Endodermal cell (in vitro differentiated cells): ENCODE results near the gene TMEM101. TPM values are rescaled to one million over a fixed set of nuclear protein-coding genes. Genes with fewer than 3 reads are reported as not detected.

ENCODE experiments used
- DNase-seq: peaks from one replicate; pipeline ENCODE4 v3.0.0-alpha.2; 2017
- H3K27ac ChIP-seq: 2 replicates; pipeline ENCODE4 v1.5.1; 2013; ENCODE audit warnings: mild to moderate bottlenecking, low read depth, low read length, moderate library complexity
- H3K27me3 ChIP-seq: 2 replicates; pipeline ENCODE4 v1.6.1; 2013; ENCODE audit warnings: mild to moderate bottlenecking, low read length, moderate library complexity; ENCODE audit not compliant: insufficient read depth, control insufficient read depth, poor library complexity, severe bottlenecking
- H3K36me3 ChIP-seq: 2 replicates; pipeline ENCODE4 v1.7.0; 2013; ENCODE audit warnings: mild to moderate bottlenecking, low read length, moderate library complexity; ENCODE audit not compliant: control insufficient read depth, insufficient read depth
- H3K4me1 ChIP-seq: one replicate; pipeline ENCODE4 v1.7.0; 2013; ENCODE audit warnings: low read length; ENCODE audit not compliant: control insufficient read depth, insufficient read depth
- H3K4me3 ChIP-seq: 2 replicates; pipeline ENCODE4 v1.5.1; 2013; ENCODE audit warnings: mild to moderate bottlenecking, low read length, moderate library complexity
- H3K9ac ChIP-seq: 2 replicates; pipeline ENCODE4 v1.6.1; 2013; ENCODE audit warnings: mild to moderate bottlenecking, low read length, moderate library complexity; ENCODE audit not compliant: poor library complexity, severe bottlenecking; ENCODE audit errors: extremely low read depth
- H3K9me3 ChIP-seq: 2 replicates; pipeline ENCODE4 v1.6.1; 2013; ENCODE audit warnings: mild to moderate bottlenecking, low read length, moderate library complexity; ENCODE audit not compliant: control insufficient read depth
- H3K27ac Mint-ChIP-seq: 2 replicates; pipeline ENCODE4 v1.8.0; 2020; ENCODE audit warnings: mixed read lengths
- H3K27me3 Mint-ChIP-seq: 2 replicates; pipeline ENCODE4 v1.8.0; 2021; ENCODE audit warnings: mild to moderate bottlenecking, mixed read lengths; ENCODE audit not compliant: insufficient read depth
- H3K36me3 Mint-ChIP-seq: 2 replicates; pipeline ENCODE4 v1.8.0; 2020; ENCODE audit warnings: low read depth, mixed read lengths
- H3K4me1 Mint-ChIP-seq: 2 replicates; pipeline ENCODE4 v1.8.0; 2020; ENCODE audit warnings: mixed read lengths
- H3K4me3 Mint-ChIP-seq: 2 replicates; pipeline ENCODE4 v1.8.0; 2020; ENCODE audit warnings: mild to moderate bottlenecking, moderate library complexity, mixed read lengths
- H3K9me3 Mint-ChIP-seq: 2 replicates; pipeline ENCODE4 v1.8.0; 2020; ENCODE audit warnings: mild to moderate bottlenecking, mixed read lengths
- WGBS, 2 experiments: methylation state at CpG; one replicate each; pipeline versions ENCODE4 v1.1.5 to v1.1.7; 2013; ENCODE audit warnings: missing lambda C conversion rate in 2 of 2, mixed read lengths in 1 of 2; ENCODE audit not compliant: insufficient coverage in 1 of 2, insufficient read length in 1 of 2; 5-methylcytosine and 5-hydroxymethylcytosine counted together
- total RNA-seq, 2 donors: library from RNA; stranded (reverse); fragmentation: NEBNext Ultra II Directional in 1 of 2; extraction: Animal tissue kit (Norgen Biotek cat#: 25700) in 1 of 2; gene quantifications; 2 replicates in 1 of 2; 3 replicates in 1 of 2; pipeline ENCODE4 v1.2.1, GENCODE V29; 2021
- TF ChIP-seq, protein P1 (sequence below): fragments of 200-600 bp; sonication (generic); conservative IDR thresholded peaks from 2 replicates; pipeline ENCODE4 v1.5.0; 2021; ENCODE audit warnings: antibody characterized with exemption, mild to moderate bottlenecking

The TMEM101 gene
- total RNA-seq, 2 donors from 2014 or later: 27.2 to 27.7 TPM

GRCh38 chr17:44008205-44008909, 6.4 kb downstream of the TMEM101 start:
- H3K27ac Mint-ChIP-seq: peak overlapping the region; percentile 81
- 67 to 79% methylated on average over 5 to 6 of the region's 6 CpGs for WGBS, 2 experiments

DNA sequence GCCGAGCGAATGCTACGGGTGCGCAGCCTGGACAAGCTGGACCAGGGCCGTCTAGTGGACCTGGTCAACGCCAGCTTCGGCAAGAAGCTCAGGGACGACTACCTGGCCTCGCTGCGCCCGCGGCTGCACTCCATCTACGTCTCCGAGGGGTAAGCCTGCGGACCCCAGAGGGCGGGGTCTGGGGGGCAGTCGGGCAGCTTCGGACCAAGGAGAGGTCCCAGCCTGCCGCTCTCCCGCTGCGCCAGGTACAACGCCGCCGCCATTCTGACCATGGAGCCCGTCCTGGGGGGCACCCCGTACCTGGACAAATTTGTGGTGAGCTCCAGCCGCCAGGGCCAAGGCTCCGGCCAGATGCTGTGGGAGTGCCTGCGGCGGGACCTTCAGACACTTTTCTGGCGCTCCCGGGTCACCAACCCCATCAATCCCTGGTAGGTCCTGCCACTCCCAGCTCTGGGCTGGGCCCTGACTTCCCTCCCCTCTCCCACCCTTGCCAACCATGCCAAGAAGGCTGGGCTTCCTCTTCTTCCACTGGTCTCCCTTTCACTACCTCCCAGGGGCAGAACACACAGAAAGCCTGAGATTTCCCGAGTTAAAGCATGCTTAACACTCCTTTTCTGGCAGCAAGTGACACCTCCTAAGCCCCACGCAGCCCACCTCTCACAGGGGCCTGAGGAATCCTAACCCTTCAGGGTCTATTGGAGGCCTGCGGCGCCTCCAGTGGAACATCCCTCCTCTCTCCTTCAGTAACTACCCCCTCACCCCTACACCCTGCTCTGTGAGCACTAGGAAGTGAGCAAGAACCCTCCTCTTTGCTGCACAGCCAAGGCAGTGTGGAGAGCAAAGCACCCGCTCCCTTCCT, 7.2 kb downstream of the TMEM101 start:
- peak overlapping the region; percentile 86 for H3K27ac Mint-ChIP-seq
- peak; percentile 67 for DNase-seq
- H3K4me3 ChIP-seq: peak overlapping the region; percentile 88
- 4 to 8% methylated on average over 17 to 37 of the region's 37 CpGs for WGBS, 2 experiments
- peaks cover 37% of the 10 kb centered on the region for H3K27me3 Mint-ChIP-seq
- H3K27ac ChIP-seq: no peak overlapping the region
- H3K9me3 ChIP-seq: no peaks in the 10 kb centered on the region
- H3K36me3 Mint-ChIP-seq: peaks cover 15% of the 10 kb centered on the region
- TF ChIP-seq, protein P1, sequence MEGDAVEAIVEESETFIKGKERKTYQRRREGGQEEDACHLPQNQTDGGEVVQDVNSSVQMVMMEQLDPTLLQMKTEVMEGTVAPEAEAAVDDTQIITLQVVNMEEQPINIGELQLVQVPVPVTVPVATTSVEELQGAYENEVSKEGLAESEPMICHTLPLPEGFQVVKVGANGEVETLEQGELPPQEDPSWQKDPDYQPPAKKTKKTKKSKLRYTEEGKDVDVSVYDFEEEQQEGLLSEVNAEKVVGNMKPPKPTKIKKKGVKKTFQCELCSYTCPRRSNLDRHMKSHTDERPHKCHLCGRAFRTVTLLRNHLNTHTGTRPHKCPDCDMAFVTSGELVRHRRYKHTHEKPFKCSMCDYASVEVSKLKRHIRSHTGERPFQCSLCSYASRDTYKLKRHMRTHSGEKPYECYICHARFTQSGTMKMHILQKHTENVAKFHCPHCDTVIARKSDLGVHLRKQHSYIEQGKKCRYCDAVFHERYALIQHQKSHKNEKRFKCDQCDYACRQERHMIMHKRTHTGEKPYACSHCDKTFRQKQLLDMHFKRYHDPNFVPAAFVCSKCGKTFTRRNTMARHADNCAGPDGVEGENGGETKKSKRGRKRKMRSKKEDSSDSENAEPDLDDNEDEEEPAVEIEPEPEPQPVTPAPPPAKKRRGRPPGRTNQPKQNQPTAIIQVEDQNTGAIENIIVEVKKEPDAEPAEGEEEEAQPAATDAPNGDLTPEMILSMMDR: peak; percentile 2
- H3K4me3 Mint-ChIP-seq: peak overlapping the region; percentile 72
- H3K27me3 ChIP-seq: peaks cover 39% of the 10 kb centered on the region
- H3K36me3 ChIP-seq: peaks cover 8% of the 10 kb centered on the region
- H3K4me1 Mint-ChIP-seq: peaks cover 14% of the 10 kb centered on the region
- H3K4me1 ChIP-seq: peaks cover 6% of the 10 kb centered on the region
- no peaks in the 10 kb centered on the region for H3K9me3 Mint-ChIP-seq
- no peak overlapping the region for H3K9ac ChIP-seq

More at GRCh38 chr17:44008205-44008909, 6.4 kb downstream of the TMEM101 start:
- Histone ChIP-seq H3K27me3 (peaks cover 31% of the 10 kb centered on the region), H3K4me3 (peak overlapping the region; percentile 88), H3K9me3 (no peaks in the 10 kb centered on the region), H3K27ac (no peak overlapping the region), H3K4me1 (peaks cover 6% of the 10 kb centered on the region), H3K9ac (no peak overlapping the region), H3K36me3 (peaks cover 11% of the 10 kb centered on the region)
- Mint-ChIP-seq H3K36me3 (peaks cover 15% of the 10 kb centered on the region), H3K4me3 (peak overlapping the region; percentile 72), H3K9me3 (no peaks in the 10 kb centered on the region), H3K4me1 (peaks cover 14% of the 10 kb centered on the region), H3K27me3 (peaks cover 33% of the 10 kb centered on the region)
- TF ChIP-seq, protein P1: peak; percentile 43
- DNase-seq: peak; percentile 80

DNA sequence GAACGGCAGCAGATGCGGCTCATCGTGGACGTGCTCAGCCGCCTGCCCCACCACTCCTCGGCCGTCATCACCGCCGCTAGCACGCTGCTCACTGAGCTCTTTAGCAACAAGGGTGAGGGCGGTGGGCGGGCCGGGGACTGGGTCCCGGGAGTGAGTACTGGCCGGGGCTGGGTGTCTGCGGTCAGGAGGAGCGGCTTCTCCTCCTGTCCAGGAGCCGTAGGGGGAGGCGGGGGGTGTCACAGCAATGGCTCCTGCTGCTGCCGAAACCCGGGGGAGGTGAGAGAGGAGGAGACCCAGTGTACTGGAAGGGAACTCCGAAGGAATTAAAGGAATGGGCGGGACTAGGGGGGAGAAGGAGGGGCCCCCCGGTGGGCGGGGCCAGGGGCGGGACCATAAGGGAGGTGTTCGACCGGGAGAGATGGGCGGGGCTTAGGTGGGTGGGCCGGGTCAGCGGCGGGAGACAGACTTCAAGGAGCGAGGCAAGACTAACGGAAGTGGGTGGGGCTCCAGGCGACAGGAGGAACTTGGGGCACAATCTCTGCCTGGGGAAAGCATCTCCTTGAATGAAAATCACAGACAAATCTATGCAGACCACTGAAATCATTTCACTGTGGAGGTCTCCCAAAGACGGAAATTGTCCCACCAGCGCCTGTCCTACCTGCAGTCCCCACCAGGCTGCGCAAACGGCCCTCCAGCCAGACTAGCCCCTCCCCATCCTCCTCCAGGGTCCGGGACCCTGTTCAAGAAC, 8.0 kb downstream of the TMEM101 start:
- H3K4me1 ChIP-seq: peaks cover 6% of the 10 kb centered on the region
- peaks cover 43% of the 10 kb centered on the region for H3K27me3 Mint-ChIP-seq
- H3K4me3 Mint-ChIP-seq: peak overlapping the region; percentile 72
- H3K9me3 Mint-ChIP-seq: no peaks in the 10 kb centered on the region
- H3K36me3 Mint-ChIP-seq: peaks cover 12% of the 10 kb centered on the region
- peaks cover 14% of the 10 kb centered on the region for H3K4me1 Mint-ChIP-seq
- no peaks in the 10 kb centered on the region for H3K9me3 ChIP-seq
- peaks cover 8% of the 10 kb centered on the region for H3K36me3 ChIP-seq
- no peak overlapping the region for H3K9ac ChIP-seq
- H3K27ac ChIP-seq: no peak overlapping the region
- WGBS, 2 experiments: 0% methylated on average over 16 to 40 of the region's 40 CpGs
- peak overlapping the region; percentile 88 for H3K4me3 ChIP-seq
- peak; percentile 100 for DNase-seq
- TF ChIP-seq, protein P1: peak; percentile 79
- peaks cover 45% of the 10 kb centered on the region for H3K27me3 ChIP-seq
- H3K27ac Mint-ChIP-seq: peak overlapping the region; percentile 91
